Measurements from ENCODE around the gene GCKR. TPM values are rescaled to one million over a fixed set of nuclear protein-coding genes. Genes with fewer than 3 reads are reported as not detected.

GCKR gene
- total RNA-seq, 1 experiment from 2014 or later = 0.11 TPM

DNA sequence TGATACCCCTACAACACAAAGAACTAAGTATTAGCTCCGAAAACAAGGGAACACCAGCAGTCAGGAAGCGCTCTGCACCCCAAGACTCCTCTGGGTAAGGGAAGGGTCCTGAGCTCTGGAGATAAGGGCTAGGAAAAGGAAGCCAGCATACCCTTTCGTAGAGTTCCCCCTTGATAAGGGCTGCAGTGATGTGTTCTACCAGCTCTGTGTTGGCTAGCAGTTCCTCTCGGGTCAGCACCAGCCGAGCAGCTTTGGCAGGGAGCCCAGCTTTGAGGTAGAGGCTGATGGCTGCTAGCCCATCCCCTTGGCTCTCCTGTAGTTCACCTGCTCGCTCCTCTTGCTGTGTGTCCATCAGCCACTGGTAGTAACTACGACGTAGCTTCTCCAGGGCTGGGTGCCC lies 35.5 kb upstream of the GCKR start:
- Histone ChIP-seq H3K9ac (ENCODE audit: extremely low read depth, insufficient read length, low read length) (no peak overlapping the region), H3K23me2 (ENCODE audit: insufficient read length, low read depth, low read length, poor library complexity, severe bottlenecking) (no peaks in the 10 kb centered on the region), H3K9me3 (ENCODE audit: control insufficient read depth, low read depth, low read length) (no peaks in the 10 kb centered on the region), H2AFZ (ENCODE audit: low read length) (no peak overlapping the region), H3K4me2 (ENCODE audit: insufficient read depth, insufficient read length, low read length) (no peak overlapping the region), H4K20me1 (ENCODE audit: control insufficient read depth, insufficient read depth, insufficient read length) (no peaks in the 10 kb centered on the region), H2BK5ac (ENCODE audit: insufficient read length, low read length) (no peak overlapping the region), H2BK20ac (ENCODE audit: low read depth, low read length, poor library complexity, severe bottlenecking) (no peak overlapping the region), H4K5ac (ENCODE audit: insufficient read length, low read depth, low read length) (no peak overlapping the region), H3K79me2 (ENCODE audit: insufficient read depth, low read length) (no peaks in the 10 kb centered on the region), H3K18ac (ENCODE audit: insufficient read length, low read depth, low read length) (no peak overlapping the region), H2BK15ac (ENCODE audit: low read depth, low read length) (no peak overlapping the region), H3T11ph (ENCODE audit: low read length) (no peak overlapping the region), H3K23ac (ENCODE audit: insufficient read length, low read depth, low read length) (no peak overlapping the region), H3K14ac (ENCODE audit: insufficient read depth, low read length) (no peak overlapping the region), H4K8ac (replicated peaks; ENCODE audit: insufficient read length, low read depth, low read length) (no peak overlapping the region), H3K4me1 (ENCODE audit: insufficient read depth, low read length) (no peaks in the 10 kb centered on the region), H3K4ac (ENCODE audit: low read depth, low read length) (no peak overlapping the region), H3K79me1 (ENCODE audit: insufficient read depth, low read depth, low read length, poor library complexity, severe bottlenecking) (no peaks in the 10 kb centered on the region), H3K27me3 (ENCODE audit: insufficient read depth, low read length) (no peaks in the 10 kb centered on the region), H3K27ac (ENCODE audit: insufficient read length, low read depth, low read length) (no peak overlapping the region), H2BK12ac (ENCODE audit: insufficient read length, low read depth, low read length) (no peak overlapping the region), H2AK5ac (ENCODE audit: insufficient read length, low read length) (no peak overlapping the region), H2BK120ac (ENCODE audit: low read depth, low read length, poor library complexity, severe bottlenecking) (no peak overlapping the region), H3K56ac (ENCODE audit: insufficient read length, low read depth, low read length) (no peak overlapping the region), H4K91ac (ENCODE audit: insufficient read length, low read depth, low read length) (no peak overlapping the region)
- Mint-ChIP-seq H3K27ac (peak overlapping the region; percentile 59 to 86 (median 71); a peak in 4 of 7 replicates), H3K4me1 (peaks cover 8 to 15% of the 10 kb centered on the region in 2 experiments), H3K27me3 (ENCODE audit: low read depth) (no peaks in the 10 kb centered on the region), H3K9me3 (no peaks in the 10 kb centered on the region), H3K36me3 (ENCODE audit: insufficient read depth in 1 of 3, low read depth in 3 of 3) (peaks cover 0 to 21% (median 9%) of the 10 kb centered on the region in 3 experiments; a peak in 5 of 7 replicates), H3K4me3 (no peak overlapping the region)
- no CpG with 5 or more reads among the region's 8 CpGs for WGBS (ENCODE audit: extremely low coverage, insufficient read length, low lambda C conversion rate)
- no peak for DNase-seq
- TF ChIP-seq, protein P1, sequence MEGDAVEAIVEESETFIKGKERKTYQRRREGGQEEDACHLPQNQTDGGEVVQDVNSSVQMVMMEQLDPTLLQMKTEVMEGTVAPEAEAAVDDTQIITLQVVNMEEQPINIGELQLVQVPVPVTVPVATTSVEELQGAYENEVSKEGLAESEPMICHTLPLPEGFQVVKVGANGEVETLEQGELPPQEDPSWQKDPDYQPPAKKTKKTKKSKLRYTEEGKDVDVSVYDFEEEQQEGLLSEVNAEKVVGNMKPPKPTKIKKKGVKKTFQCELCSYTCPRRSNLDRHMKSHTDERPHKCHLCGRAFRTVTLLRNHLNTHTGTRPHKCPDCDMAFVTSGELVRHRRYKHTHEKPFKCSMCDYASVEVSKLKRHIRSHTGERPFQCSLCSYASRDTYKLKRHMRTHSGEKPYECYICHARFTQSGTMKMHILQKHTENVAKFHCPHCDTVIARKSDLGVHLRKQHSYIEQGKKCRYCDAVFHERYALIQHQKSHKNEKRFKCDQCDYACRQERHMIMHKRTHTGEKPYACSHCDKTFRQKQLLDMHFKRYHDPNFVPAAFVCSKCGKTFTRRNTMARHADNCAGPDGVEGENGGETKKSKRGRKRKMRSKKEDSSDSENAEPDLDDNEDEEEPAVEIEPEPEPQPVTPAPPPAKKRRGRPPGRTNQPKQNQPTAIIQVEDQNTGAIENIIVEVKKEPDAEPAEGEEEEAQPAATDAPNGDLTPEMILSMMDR (conservative IDR thresholded peaks at IDR 0.05) = no peak

All from H9 (cell line).